NCI-H82 treated with DMSO at 0.1 percent for 48 hours (cell line): ENCODE measurements around the gene BLM.
"Not testable (repeated sequence)": the region's sequence is repeated elsewhere in the genome, so short reads cannot be mapped to it uniquely, and the experiment has no call there.

Experiments used
- DNase-seq: peaks from one replicate; lab custom pipeline; 2025; ENCODE audit not compliant: unreplicated experiment; lab: John Stamatoyannopoulos, UW

Gene BLM

GRCh38 chr15:90818251-90819210, 101.4 kb downstream of the BLM start:
- DNase-seq: peak; percentile 74

GRCh38 chr15:90819390-90819789, 102.2 kb downstream of the BLM start:
- no peak for DNase-seq

- DNase-seq: no peak
Observed at GRCh38 chr15:90819850-90820249, 102.7 kb downstream of the BLM start.

DNA sequence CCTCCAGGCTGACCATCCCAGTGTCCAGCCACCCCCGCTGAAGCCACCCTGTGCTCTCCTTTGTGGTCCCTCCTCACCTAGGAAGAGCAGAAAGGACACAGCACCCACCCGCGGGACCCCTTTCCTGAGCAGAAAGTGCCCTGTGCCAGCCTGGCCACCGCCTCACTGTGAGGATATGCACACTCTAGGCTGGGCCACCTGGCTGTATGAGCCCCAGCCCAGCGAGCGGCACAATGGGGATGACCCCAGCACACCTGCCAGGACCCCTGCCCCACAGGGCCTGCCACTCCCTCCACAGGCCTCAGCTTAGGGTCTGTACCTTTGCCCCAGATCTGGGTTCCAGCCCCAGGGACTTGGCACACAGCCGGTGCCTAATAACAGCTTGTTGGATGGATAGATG, 103.3 kb downstream of the BLM start:
- DNase-seq: no peak

- no peak for DNase-seq
Observed at GRCh38 chr15:90822204-90822955, 105.2 kb downstream of the BLM start.

DNA sequence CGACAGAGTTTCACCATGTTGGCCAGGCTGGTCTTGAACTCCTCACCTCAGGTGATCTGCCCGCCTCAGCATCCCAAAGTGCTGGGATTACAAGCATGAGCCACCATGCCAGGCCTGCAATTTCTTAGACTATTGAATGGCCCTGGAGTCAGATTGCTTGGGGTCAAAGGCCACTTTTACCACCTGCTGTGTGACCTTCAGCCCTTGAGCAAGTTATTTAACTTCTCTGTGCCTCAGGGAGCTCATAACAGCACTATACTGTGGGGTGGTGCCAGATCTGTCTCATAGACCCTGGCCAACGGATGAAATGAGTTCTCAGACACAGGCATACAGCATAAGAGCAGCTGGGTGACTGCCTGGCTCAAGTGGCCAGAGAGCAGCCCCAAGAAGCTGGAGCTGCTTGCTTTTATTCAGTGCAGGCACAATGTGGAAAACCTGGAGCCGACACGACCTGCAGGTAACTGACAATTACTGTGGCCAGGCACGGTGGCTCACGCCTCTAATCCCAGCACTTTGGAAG, 106.4 kb downstream of the BLM start:
- no peak for DNase-seq

- not testable (repeated sequence) for DNase-seq
Observed at GRCh38 chr15:90825115-90825899, 108.2 kb downstream of the BLM start.

- not testable (repeated sequence) for DNase-seq
Observed at GRCh38 chr15:90826206-90826885, 109.2 kb downstream of the BLM start.

DNA sequence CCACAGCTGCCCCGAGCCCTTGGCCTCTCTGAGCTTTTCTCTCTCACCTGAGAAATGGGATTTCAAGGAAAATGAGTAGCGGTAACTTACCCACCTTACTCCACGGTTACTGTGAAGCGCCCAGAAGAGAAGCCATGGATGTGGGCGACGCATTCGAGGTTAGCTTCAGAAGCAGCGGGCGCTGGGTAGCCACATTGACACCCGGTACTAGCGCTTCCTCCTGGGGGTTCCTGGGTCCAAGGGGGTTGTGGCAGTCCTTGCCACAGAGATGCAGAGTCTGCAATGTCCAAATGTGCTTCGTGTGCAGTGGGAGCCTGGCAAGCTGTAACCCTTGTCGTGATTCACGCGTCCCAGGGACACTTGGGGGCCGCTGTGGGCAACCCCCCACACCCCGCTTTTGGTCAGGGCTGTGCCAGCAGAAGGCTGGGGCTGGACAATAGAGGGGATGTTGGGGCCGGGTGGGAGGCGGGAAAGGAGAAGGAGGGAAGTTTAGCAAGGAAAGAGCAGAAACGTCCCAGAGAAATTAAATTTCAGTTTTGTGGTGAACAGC, 109.8 kb downstream of the BLM start:
- DNase-seq: no peak

DNA sequence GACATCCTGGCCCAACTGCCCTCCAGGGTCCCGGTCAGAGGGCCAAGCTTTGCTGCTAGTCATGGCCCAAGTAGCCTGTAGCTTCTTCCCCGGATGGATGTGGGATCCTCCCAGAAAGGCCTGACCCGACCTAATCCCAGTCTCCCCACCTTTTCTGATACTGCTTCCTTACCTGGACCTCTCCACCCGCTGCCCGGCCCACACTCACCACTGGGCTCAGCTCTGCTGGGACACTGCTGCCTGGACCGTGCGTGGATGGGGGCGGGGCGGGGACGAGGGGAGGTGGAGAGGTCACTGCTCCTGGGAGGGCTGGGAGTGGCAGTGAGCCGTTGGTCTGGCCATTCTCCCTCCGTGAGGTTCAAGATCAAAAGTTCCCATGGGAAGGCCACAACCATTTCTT, 111.0 kb downstream of the BLM start:
- DNase-seq: no peak

DNA sequence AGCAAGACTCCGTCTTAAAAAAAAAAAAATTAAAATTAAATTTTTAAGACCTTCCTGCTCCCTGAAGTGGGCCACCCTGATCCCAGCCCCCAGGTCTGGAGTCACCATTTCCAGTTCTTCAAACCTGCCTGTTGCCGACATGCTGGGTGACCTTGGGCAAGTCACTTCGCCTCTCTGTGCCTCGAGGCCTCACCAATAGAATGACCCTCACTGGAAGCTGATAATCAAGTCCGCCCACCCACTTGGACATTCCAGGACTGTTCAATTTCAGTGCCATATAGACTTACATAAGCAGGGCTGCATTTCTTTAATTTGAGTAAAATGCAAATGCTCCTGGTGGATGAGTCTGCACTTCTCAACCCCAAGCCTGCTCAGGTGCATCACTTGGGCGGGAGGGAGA, 112.0 kb downstream of the BLM start:
- no peak for DNase-seq

DNA sequence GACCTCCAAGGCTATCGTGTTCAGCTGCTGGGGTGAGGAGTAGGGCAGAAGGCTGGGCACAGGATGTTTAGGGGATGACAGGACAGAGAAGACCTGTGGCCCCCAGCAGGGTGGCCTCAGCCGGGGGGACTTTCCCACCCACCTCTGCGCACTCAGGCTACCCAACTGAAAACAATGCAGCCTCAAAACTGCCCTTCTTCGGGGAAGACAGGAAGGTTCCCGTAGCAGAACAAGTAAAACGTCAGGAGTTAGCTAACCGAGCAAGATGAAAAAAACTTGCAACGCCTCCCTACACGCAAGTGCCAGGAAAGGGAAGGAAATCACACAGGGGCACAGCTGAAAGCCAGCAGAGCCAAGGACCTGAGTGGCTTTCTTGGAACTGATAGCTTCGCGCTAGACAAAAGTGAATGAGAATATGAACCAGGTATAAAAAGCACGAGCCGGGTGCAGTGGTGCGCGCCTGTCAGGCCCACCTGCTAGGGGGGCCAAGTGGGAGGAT, 112.8 kb downstream of the BLM start:
- no peak for DNase-seq

DNA sequence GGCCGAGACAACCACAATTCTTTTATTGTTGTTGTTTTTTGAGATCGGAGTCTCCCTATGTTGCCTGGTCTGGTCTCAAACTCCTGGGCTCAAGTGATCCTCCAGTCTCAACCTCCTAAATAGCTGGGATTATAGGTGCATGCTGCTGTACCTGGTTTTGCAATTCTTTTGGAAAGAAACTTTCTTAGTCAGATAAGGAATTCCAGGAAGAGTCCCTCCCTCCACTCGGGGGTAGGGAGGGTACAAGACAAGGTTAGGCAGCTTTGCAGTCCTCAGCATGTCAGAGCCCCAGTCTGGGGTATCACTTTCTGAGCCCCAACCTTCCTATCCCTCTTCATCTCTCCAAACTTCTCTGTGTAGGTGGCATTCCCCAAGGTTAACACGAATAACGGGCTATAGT, 117.5 kb downstream of the BLM start:
- no peak for DNase-seq

DNA sequence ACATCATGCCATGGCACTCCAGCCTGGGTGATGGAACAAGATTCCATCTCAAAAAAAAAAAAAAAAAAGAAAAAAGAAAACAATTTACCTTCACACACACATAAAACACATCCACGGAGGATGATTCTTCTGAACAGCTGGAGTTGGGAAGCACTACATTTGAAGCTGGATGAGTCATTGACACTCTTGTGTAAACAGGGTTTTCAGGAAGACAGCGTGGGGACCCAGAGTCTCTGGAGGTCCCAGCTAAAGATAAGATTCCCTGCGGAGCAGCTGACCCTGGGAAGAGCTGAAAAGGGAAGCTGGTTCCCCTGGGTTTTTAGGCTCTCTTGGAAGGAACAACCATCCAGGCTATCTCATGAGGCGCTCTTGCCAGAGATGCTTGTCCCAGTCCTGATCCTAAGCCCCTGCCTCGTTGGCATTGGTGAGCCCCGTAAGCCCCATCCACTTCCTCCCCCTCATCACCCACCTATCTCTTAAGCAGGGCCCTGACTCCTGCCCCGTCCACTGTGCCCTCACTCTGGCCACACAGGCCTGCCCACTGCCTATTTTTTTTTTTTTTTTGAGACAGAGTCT, 119.2 kb downstream of the BLM start:
- DNase-seq: no peak

- DNase-seq: no peak
Observed at GRCh38 chr15:90837094-90837493, 119.9 kb downstream of the BLM start.

DNA sequence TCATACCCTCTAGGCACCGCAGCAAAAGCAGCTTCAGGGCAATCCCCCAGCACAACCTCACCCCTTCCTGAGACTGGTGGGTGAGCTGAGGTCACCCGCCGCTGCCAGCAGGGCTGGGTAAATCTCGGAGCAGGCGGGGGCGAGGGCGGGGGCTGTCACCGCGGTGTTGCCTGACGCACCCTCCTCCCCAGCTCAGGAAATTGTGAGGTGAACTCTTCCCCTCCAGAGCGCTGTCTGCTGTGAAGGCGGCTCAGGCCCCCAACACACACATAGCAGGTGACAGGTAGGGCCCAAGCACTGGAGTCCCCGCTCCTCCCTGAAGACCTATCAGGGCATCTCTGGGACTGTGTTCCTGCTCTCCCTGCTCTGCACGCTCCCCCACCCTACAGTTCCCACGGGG, 121.0 kb downstream of the BLM start:
- no peak for DNase-seq

GRCh38 chr15:90838544-90838943, 121.4 kb downstream of the BLM start:
- no peak for DNase-seq

DNA sequence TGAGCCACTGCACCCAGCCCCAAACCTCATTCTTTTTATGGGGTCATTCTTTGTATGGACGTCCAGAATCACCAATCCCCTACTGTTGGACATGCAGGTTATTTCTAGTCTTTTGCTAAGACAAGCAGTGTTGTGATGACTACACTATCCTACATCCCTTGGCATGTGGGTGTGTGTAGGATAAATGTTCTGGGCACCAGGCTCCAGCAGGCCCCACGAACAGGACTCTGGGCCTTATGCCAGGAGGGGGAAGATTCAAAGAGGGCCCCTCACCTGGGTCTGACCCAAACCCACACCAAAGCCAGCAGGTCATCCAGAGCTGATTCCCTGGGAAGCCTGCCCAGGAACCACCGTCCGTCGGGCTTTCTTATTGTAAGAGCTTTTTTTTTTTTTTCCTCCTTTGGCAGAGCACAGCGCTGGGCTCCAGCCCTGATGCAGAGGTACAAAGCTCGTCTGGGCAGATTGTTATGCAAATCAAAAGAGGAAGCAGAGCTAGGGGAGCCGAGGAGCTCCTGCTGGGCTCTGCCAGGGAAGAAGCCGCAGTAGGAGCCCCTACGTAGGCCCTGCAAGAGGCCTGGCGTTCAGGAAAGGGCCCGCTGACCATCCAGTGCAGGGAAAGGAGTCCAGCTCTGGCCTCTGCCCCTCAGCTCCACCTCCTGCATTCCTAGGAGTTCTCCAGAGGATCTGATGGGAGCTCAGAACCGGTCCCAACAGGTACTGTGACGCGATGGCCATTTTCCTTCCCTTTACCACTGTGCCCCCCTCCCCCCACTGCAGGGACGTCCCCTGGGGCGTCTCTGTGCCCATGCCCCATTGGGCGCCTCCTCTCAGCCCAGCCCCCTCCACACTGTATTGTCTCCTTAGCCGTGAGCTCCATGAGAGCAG, 122.3 kb downstream of the BLM start:
- no peak for DNase-seq
